Body of pancreas (tissue), 4 donors: ENCODE data around the gene GLIS1.

ENCODE experiments used
- CTCF ChIP-seq, 7 experiments: fragments of 450-650 bp in 4 of 7; fragments of 200-600 bp in 3 of 7; sonication (generic) in 3 of 7; IDR thresholded peaks; one replicate each; pipeline ENCODE4 v1.5.1; 2016 to 2019; ENCODE audit warnings: antibody characterized with exemption in 7 of 7
- POLR2A ChIP-seq, 3 donors: fragments of 450-650 bp; IDR thresholded peaks; one replicate each; pipeline ENCODE4 v1.6.1; 2016; ENCODE audit warnings: antibody characterized with exemption in 3 of 3, mild to moderate bottlenecking in 2 of 3

- TF ChIP-seq CTCF (IDR thresholded peaks at IDR 0.05) (no peak), POLR2A (IDR thresholded peaks at IDR 0.05) (no peak)
Measured at GRCh38 chr1:53587252-53587988, 151.5 kb downstream of the GLIS1 start.
